NCI-H460 (cell line): ENCODE data around the gene SKAP2. TPM values are rescaled to one million over a fixed set of nuclear protein-coding genes. Genes with fewer than 3 reads are reported as not detected.

Experiments
- DNase-seq: peaks from one replicate; pipeline ENCODE4 v3.0.0-alpha.2; 2016; ENCODE audit warnings: low read depth; ENCODE audit errors: extremely low read depth
- polyA plus RNA-seq: library from polyadenylated mRNA; depleted of rRNA; stranded (reverse); fragments of >200 nt; gene quantifications from 2 replicates; pipeline ENCODE4 v1.2.3, GENCODE V29; 2014; cell fraction: nucleus; rRNA removed
- total RNA-seq: library from RNA; depleted of rRNA; stranded (reverse); fragments of >200 nt; shearing (Covaris generic); gene quantifications from 2 replicates; pipeline ENCODE4 v1.2.3, GENCODE V29; 2014; rRNA removed

The SKAP2 gene
- total RNA-seq: 52.1 and 54.7 TPM in 2 replicates
- 12.2 and 17.0 TPM in 2 replicates for polyA plus RNA-seq

GRCh38 chr7:26864309-26865093 lies at the start of gene SKAP2:
Gene SKAP2 (minus strand): TSS chr7:26864590. CDS start chr7:26864429, 161 bp downstream.
- peak; percentile 99 for DNase-seq

GRCh38 chr7:26912933-26913536 lies 48.6 kb upstream of the SKAP2 start:
- DNase-seq: no peak

- DNase-seq: no peak
Measured at GRCh38 chr7:26912338-26912737, 47.9 kb upstream of the SKAP2 start.

GRCh38 chr7:26910221-26910620 lies 45.8 kb upstream of the SKAP2 start:
- DNase-seq: peak; percentile 20

- no peak for DNase-seq
Measured at GRCh38 chr7:26900251-26900650, 35.9 kb upstream of the SKAP2 start.

GRCh38 chr7:26899519-26899918 lies 35.1 kb upstream of the SKAP2 start:
- DNase-seq: no peak

GRCh38 chr7:26898891-26899290 lies 34.5 kb upstream of the SKAP2 start:
- DNase-seq: no peak

- no peak for DNase-seq
Measured at GRCh38 chr7:26897928-26898327, 33.5 kb upstream of the SKAP2 start.

- DNase-seq: no peak
Measured at GRCh38 chr7:26891400-26892350, 27.3 kb upstream of the SKAP2 start.

GRCh38 chr7:26880852-26881251 lies 16.5 kb upstream of the SKAP2 start:
- no peak for DNase-seq

GRCh38 chr7:26879671-26880070 lies 15.3 kb upstream of the SKAP2 start:
- DNase-seq: no peak

GRCh38 chr7:26868841-26869495 lies 4.6 kb upstream of the SKAP2 start:
- DNase-seq: peak; percentile 66

GRCh38 chr7:26865094-26865388 lies 651 bp upstream of the SKAP2 start:
- no peak for DNase-seq

GRCh38 chr7:26863518-26864308 lies 677 bp downstream of the SKAP2 start:
- DNase-seq: no peak

GRCh38 chr7:26862834-26863233 lies 1.6 kb downstream of the SKAP2 start:
- DNase-seq: no peak

- no peak for DNase-seq
Measured at GRCh38 chr7:26861050-26861449, 3.3 kb downstream of the SKAP2 start.

GRCh38 chr7:26860361-26860760 lies 4.0 kb downstream of the SKAP2 start:
- DNase-seq: no peak

GRCh38 chr7:26859720-26860119 lies 4.7 kb downstream of the SKAP2 start:
- no peak for DNase-seq

GRCh38 chr7:26858735-26859134 lies 5.7 kb downstream of the SKAP2 start:
- DNase-seq: no peak

- DNase-seq: no peak
Measured at GRCh38 chr7:26858241-26858715, 6.1 kb downstream of the SKAP2 start.
